ENCODE measurements around the gene GARIN5B. TPM values are rescaled to one million over a fixed set of nuclear protein-coding genes. Genes with fewer than 3 reads are reported as not detected.

The GARIN5B gene
- total RNA-seq, 1 experiment from 2014 or later = not detected

DNA sequence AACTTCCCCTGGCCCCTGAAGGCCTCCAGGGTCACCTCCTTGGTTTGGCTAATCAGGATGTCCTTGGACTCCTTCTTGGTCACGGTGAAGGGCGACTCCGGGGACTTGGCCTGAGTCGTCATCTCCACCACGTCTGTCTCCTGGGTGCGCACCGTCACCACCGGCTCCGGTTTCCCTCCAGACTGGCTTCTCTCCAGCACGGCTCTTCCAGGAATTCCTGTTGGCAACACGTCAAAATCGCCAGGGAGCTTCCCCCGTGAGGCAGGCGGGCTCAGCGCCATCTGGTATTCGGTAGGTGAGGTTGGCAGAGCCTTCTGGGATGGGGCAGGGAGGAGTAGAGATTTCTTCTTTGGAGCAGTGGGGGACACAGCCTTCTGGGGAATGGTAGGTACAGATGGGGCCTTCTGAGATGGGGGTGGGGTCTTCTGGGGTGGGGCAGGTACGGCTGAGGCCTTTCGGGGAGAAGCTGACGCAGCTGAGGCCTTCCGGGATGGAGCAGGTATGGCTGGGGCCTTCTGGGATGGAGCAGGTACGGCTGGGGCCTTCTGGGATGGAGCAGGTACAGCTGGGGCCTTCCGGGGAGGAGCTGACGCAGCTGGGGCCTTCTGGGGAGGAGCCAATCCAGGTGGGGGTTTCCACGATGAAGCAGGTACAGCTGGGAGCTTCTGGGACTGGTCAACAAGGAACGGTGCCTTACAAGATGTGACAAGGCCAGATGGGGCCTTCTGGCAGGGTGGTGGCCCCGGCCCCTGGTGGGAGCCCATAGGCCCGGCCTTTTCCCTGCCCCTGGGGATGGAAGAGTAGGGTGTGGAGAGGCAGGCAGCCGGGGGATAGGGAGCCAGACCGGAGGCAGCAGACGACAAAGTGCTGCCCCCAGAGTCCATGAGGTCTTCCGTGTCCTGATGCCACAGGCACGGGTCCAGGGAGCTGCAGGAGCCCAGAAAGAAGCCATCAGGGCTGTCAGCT, 3.8 kb downstream of the GARIN5B start:
- H3K27ac Mint-ChIP-seq (ENCODE audit: low read depth, unreplicated experiment) = no peak overlapping the region
- no peaks in the 10 kb centered on the region for H3K36me3 Mint-ChIP-seq (ENCODE audit: insufficient read depth, unreplicated experiment)
- no peaks in the 10 kb centered on the region for H3K9me3 Mint-ChIP-seq (ENCODE audit: unreplicated experiment)
- H3K4me1 Mint-ChIP-seq (ENCODE audit: insufficient read depth, unreplicated experiment) = no peaks in the 10 kb centered on the region
- TF ChIP-seq, protein P1, sequence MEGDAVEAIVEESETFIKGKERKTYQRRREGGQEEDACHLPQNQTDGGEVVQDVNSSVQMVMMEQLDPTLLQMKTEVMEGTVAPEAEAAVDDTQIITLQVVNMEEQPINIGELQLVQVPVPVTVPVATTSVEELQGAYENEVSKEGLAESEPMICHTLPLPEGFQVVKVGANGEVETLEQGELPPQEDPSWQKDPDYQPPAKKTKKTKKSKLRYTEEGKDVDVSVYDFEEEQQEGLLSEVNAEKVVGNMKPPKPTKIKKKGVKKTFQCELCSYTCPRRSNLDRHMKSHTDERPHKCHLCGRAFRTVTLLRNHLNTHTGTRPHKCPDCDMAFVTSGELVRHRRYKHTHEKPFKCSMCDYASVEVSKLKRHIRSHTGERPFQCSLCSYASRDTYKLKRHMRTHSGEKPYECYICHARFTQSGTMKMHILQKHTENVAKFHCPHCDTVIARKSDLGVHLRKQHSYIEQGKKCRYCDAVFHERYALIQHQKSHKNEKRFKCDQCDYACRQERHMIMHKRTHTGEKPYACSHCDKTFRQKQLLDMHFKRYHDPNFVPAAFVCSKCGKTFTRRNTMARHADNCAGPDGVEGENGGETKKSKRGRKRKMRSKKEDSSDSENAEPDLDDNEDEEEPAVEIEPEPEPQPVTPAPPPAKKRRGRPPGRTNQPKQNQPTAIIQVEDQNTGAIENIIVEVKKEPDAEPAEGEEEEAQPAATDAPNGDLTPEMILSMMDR (IDR thresholded peaks at IDR 0.05; ENCODE audit: unreplicated experiment) = no peak
- CTCF ChIA-PET = interaction anchor here (0.7 to 1.4 kb wide), 2 partner anchors 58 to 145 kb away, joined by 3 to 6 read pairs; no protein-coding TSS in a partner anchor
- peaks cover 13% of the 10 kb centered on the region for H3K27me3 Mint-ChIP-seq (ENCODE audit: insufficient read depth, unreplicated experiment)
- peak; percentile 90 for DNase-seq (ENCODE audit: unreplicated experiment)
- BruUV-seq (replicated peaks) = no TSS peak
- POLR2A ChIA-PET = interaction anchor here (1.0 to 1.6 kb wide), 3 partner anchors 14 to 100 kb away, joined by 3 to 6 read pairs (median 3); partner anchors contain the start of gene PPP6R1
- no peak overlapping the region for H3K4me3 Mint-ChIP-seq (ENCODE audit: unreplicated experiment)
- intact Hi-C loops (cut with micrococcal nuclease) = no loop called here

DNA sequence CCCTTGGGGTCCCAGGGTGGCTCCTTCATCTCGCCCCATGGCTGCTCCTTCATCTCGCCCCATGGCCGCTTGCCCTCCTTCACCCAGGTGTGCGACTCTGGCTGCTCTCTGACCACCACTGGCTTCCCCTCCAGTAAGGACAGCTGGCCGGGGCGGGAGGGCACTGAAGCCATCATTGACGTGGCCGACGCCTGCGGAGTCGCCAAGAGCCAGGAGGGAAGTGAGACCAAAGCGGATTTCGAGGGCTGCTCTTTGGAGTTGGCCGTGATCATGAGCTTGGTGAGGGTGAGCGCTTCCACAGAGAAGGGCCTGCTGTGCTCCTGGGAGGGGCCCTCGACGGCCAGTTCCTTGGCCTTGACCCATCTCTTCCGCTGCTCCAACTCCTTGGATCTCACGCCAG, 4.6 kb downstream of the GARIN5B start:
- POLR2A ChIA-PET = interaction anchor here (1.0 to 1.6 kb wide), 2 partner anchors 14 to 99 kb away, joined by 3 read pairs; partner anchors contain the start of gene PPP6R1
- no TSS peak for BruUV-seq (replicated peaks)
- CTCF ChIA-PET = no interaction called here
- H3K4me1 Mint-ChIP-seq (ENCODE audit: insufficient read depth, unreplicated experiment) = no peaks in the 10 kb centered on the region
- TF ChIP-seq, protein P1 (IDR thresholded peaks at IDR 0.05; ENCODE audit: unreplicated experiment) = no peak
- peaks cover 13% of the 10 kb centered on the region for H3K27me3 Mint-ChIP-seq (ENCODE audit: insufficient read depth, unreplicated experiment)
- H3K9me3 Mint-ChIP-seq (ENCODE audit: unreplicated experiment) = no peaks in the 10 kb centered on the region
- intact Hi-C loops (cut with micrococcal nuclease) = no loop called here
- no peaks in the 10 kb centered on the region for H3K36me3 Mint-ChIP-seq (ENCODE audit: insufficient read depth, unreplicated experiment)
- no peak overlapping the region for H3K27ac Mint-ChIP-seq (ENCODE audit: low read depth, unreplicated experiment)
- H3K4me3 Mint-ChIP-seq (ENCODE audit: unreplicated experiment) = no peak overlapping the region
- no peak for DNase-seq (ENCODE audit: unreplicated experiment)

DNA sequence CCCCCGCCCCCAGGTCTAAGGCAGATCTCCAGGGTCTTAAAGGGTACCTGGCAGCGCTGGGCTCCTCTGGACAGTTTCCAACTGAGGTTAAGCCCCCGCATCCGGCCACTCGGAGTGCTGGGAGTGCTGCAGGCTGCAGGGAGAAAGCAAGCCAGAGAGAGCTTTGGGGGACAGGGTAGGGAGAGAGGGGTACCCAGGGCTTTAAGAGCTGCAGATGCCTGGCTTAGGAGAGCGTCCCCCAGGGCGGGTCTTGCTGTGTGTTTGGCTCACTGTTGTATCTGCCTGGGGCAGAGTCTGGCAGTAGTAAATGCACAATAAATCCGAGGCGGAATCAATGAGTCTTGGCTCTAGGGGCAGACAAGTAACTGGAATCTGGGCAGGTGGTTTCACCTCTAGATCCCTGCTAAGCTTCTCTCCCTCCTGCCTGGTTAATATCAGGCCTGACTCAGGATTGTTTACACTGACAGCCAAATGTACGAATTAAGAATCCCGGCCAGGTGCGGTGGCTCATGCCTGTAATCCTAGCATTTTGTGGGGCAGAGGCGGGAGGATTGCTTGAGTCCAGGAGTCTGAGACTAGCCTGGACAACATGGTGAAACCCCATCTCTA, 7.7 kb downstream of the GARIN5B start:
- H3K27me3 Mint-ChIP-seq (ENCODE audit: insufficient read depth, unreplicated experiment) = peaks cover 13% of the 10 kb centered on the region
- no TSS peak for BruUV-seq (replicated peaks)
- no peaks in the 10 kb centered on the region for H3K36me3 Mint-ChIP-seq (ENCODE audit: insufficient read depth, unreplicated experiment)
- peak; percentile 66 for DNase-seq (ENCODE audit: unreplicated experiment)
- no peak overlapping the region for H3K4me3 Mint-ChIP-seq (ENCODE audit: unreplicated experiment)
- ChIA-PET POLR2A (interaction anchor here (0.5 to 3.4 kb wide), 6 partner anchors 10 to 176 kb away, joined by 3 to 14 read pairs (median 4); partner anchors contain the start of genes ISOC2, KMT5C and TMEM190), CTCF (interaction anchor here (0.8 to 1.1 kb wide), 2 partner anchors 29 to 54 kb away, joined by 3 read pairs; partner anchors contain the start of gene TMEM238)
- H3K4me1 Mint-ChIP-seq (ENCODE audit: insufficient read depth, unreplicated experiment) = peaks cover 19% of the 10 kb centered on the region
- H3K9me3 Mint-ChIP-seq (ENCODE audit: unreplicated experiment) = no peaks in the 10 kb centered on the region
- intact Hi-C loops (cut with micrococcal nuclease) = no loop called here
- no peak overlapping the region for H3K27ac Mint-ChIP-seq (ENCODE audit: low read depth, unreplicated experiment)
- TF ChIP-seq, protein P1 (IDR thresholded peaks at IDR 0.05; ENCODE audit: unreplicated experiment) = no peak
